ENCODE measurements around the gene ZNF318.
"Not testable (repeated sequence)": the region's sequence is repeated elsewhere in the genome, so short reads cannot be mapped to it uniquely, and the experiment has no call there.

ZNF318 gene

GRCh38 chr6:43306086-43306485, 63.4 kb downstream of the ZNF318 start:
- no peak for DNase-seq
- Histone ChIP-seq H3K27ac (no peak overlapping the region), H3K36me3 (no peaks in the 10 kb centered on the region), H3K4me3 (no peak overlapping the region), H3K9me3 (no peaks in the 10 kb centered on the region), H3K4me1 (peaks cover 0 to 13% (median 7%) of the 10 kb centered on the region in 4 donors), H3K27me3 (peaks cover 0 to 46% of the 10 kb centered on the region in 2 donors)
- TF ChIP-seq CTCF (IDR thresholded peaks at IDR 0.05), result no peak
- intact Hi-C loops (cut with DNase I; ENCODE audit: low total_unique reads), result no loop called here

GRCh38 chr6:43304882-43305281, 64.6 kb downstream of the ZNF318 start:
- Histone ChIP-seq H3K27me3 (peaks cover 0 to 56% of the 10 kb centered on the region in 2 donors), H3K36me3 (no peaks in the 10 kb centered on the region), H3K4me1 (peaks cover 0 to 13% (median 7%) of the 10 kb centered on the region in 4 donors), H3K4me3 (no peak overlapping the region), H3K9me3 (no peaks in the 10 kb centered on the region), H3K27ac (no peak overlapping the region)
- no peak for TF ChIP-seq CTCF (IDR thresholded peaks at IDR 0.05)
- DNase-seq, result no peak
- intact Hi-C loops (cut with DNase I; ENCODE audit: low total_unique reads), result no loop called here

- Histone ChIP-seq H3K36me3 (no peaks in the 10 kb centered on the region), H3K4me3 (no peak overlapping the region), H3K27me3 (peaks cover 0 to 58% of the 10 kb centered on the region in 2 donors), H3K9me3 (no peaks in the 10 kb centered on the region), H3K4me1 (peaks cover 0 to 13% (median 7%) of the 10 kb centered on the region in 4 donors), H3K27ac (no peak overlapping the region)
- intact Hi-C loops (cut with DNase I; ENCODE audit: low total_unique reads), result no loop called here
- TF ChIP-seq CTCF (IDR thresholded peaks at IDR 0.05), result no peak
- DNase-seq, result no peak
Measured at GRCh38 chr6:43304361-43304760, 65.1 kb downstream of the ZNF318 start.

- Histone ChIP-seq H3K4me1 (peaks cover 0 to 9% (median 7%) of the 10 kb centered on the region in 4 donors), H3K4me3 (no peak overlapping the region), H3K36me3 (no peaks in the 10 kb centered on the region), H3K9me3 (no peaks in the 10 kb centered on the region), H3K27me3 (peaks cover 0 to 58% of the 10 kb centered on the region in 2 donors), H3K27ac (no peak overlapping the region)
- intact Hi-C loops (cut with DNase I; ENCODE audit: low total_unique reads), result no loop called here
- TF ChIP-seq CTCF (IDR thresholded peaks at IDR 0.05), result no peak
- DNase-seq, result no peak
Measured at GRCh38 chr6:43303751-43304331, 65.6 kb downstream of the ZNF318 start.

GRCh38 chr6:43303006-43303405, 66.4 kb downstream of the ZNF318 start:
- H3K36me3 ChIP-seq; H3K4me3 ChIP-seq; H3K9me3 ChIP-seq; H3K27ac ChIP-seq; H3K4me1 ChIP-seq; DNase-seq; intact Hi-C loops (cut with DNase I; ENCODE audit: low total_unique reads): not testable (repeated sequence)
- H3K27me3 ChIP-seq, result peaks cover 0 to 58% of the 10 kb centered on the region in 2 donors

GRCh38 chr6:43302126-43302525, 67.3 kb downstream of the ZNF318 start:
- H3K9me3 ChIP-seq, result no peaks in the 10 kb centered on the region
- intact Hi-C loops (cut with DNase I; ENCODE audit: low total_unique reads), result no loop called here
- no peak overlapping the region for H3K27ac ChIP-seq
- no peak overlapping the region for H3K4me3 ChIP-seq
- H3K36me3 ChIP-seq, result no peaks in the 10 kb centered on the region
- TF ChIP-seq CTCF (IDR thresholded peaks at IDR 0.05), result no peak
- H3K27me3 ChIP-seq, result peaks cover 0 to 58% of the 10 kb centered on the region in 2 donors
- no peaks in the 10 kb centered on the region for H3K4me1 ChIP-seq
- no peak for DNase-seq

Data from tibial artery (tissue), 4 donors.